Measurements from ENCODE around the gene TNFRSF18.

DNA sequence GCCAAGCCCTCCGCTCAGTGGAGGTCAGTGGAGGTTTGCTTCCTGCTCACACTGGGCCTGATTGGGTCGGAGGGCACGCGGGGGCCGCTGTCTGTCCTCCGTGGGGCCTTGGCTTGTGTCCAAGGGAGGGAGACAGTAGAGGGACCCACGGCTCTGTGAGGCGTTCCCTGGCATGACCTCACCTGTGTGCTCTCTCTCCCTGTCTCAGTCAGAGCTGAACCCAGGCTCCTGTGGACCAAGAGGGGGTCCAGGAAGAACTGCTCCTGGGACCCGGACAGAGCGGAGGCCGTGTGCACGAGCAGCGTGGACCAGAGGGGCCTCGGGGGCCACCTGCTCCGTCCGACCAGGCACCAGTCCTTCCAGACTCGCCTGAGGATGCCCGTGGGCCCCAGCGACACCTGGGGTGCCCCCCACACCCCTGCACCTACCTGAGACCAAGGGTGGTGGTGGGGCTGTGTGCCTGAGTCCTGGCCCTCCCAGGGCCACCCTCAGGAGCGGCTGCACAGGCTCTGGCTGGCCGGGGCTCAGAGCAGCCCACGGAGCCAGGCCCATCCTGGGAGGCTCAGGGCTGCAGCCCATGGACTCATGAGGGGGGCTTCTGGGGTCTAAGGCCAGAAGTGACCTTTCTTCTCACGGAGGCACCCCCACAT lies 46.0 kb downstream of the TNFRSF18 start:
- no peak for TF ChIP-seq FOXP2 (optimal IDR thresholded peaks at IDR 0.05; ENCODE audit: borderline replicate concordance, extremely low read depth, extremely low read length, insufficient read depth)
- TF ChIP-seq, protein P1, sequence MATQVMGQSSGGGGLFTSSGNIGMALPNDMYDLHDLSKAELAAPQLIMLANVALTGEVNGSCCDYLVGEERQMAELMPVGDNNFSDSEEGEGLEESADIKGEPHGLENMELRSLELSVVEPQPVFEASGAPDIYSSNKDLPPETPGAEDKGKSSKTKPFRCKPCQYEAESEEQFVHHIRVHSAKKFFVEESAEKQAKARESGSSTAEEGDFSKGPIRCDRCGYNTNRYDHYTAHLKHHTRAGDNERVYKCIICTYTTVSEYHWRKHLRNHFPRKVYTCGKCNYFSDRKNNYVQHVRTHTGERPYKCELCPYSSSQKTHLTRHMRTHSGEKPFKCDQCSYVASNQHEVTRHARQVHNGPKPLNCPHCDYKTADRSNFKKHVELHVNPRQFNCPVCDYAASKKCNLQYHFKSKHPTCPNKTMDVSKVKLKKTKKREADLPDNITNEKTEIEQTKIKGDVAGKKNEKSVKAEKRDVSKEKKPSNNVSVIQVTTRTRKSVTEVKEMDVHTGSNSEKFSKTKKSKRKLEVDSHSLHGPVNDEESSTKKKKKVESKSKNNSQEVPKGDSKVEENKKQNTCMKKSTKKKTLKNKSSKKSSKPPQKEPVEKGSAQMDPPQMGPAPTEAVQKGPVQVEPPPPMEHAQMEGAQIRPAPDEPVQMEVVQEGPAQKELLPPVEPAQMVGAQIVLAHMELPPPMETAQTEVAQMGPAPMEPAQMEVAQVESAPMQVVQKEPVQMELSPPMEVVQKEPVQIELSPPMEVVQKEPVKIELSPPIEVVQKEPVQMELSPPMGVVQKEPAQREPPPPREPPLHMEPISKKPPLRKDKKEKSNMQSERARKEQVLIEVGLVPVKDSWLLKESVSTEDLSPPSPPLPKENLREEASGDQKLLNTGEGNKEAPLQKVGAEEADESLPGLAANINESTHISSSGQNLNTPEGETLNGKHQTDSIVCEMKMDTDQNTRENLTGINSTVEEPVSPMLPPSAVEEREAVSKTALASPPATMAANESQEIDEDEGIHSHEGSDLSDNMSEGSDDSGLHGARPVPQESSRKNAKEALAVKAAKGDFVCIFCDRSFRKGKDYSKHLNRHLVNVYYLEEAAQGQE (IDR thresholded peaks at IDR 0.05; ENCODE audit: insufficient read depth in 1 of 2, low read depth in 2 of 2, low read length in 2 of 2), result no peak

All from PFSK-1 (cell line).